HepG2 (cell line): ENCODE results near the gene AUH. TPM values are rescaled to one million over a fixed set of nuclear protein-coding genes. Genes with fewer than 3 reads are reported as not detected.
A peak's percentile ranks its signal among the peaks of the same experiment; 100 is the strongest.

ENCODE experiments used
- ATAD3A ChIP-seq: sonication (generic); formaldehyde crosslinking; IDR thresholded peaks from 2 replicates; pipeline ENCODE4 v1.4.0; 2020; ENCODE audit warnings: missing genetic modification reagents
- DNMT1 ChIP-seq: sonication (generic); formaldehyde crosslinking; IDR thresholded peaks from 2 replicates; pipeline ENCODE4 v1.5.1; 2020; ENCODE audit warnings: mild to moderate bottlenecking, missing genetic modification reagents
- FOSL1 ChIP-seq: sonication (generic); formaldehyde crosslinking; IDR thresholded peaks from 2 replicates; pipeline ENCODE4 v1.9.0; 2021; ENCODE audit warnings: missing genetic modification reagents, borderline replicate concordance
- HOXA9 ChIP-seq: sonication (generic); formaldehyde crosslinking; IDR thresholded peaks from 2 replicates; pipeline ENCODE4 v1.8.1; 2022; ENCODE audit warnings: missing genetic modification reagents, mild to moderate bottlenecking, moderate library complexity, borderline replicate concordance
- NCOR1 ChIP-seq: fragments of 200-600 bp; sonication (generic); IDR thresholded peaks from 2 replicates; pipeline ENCODE4 v1.7.0; 2017; ENCODE audit warnings: antibody characterized with exemption, low read length, borderline replicate concordance
- NFATC3 ChIP-seq: sonication (generic); formaldehyde crosslinking; IDR thresholded peaks from 2 replicates; pipeline ENCODE4 v1.5.1; 2020; ENCODE audit warnings: mild to moderate bottlenecking, missing genetic modification reagents
- SKI ChIP-seq: fragments of 450-650 bp; IDR thresholded peaks from one replicate; pipeline ENCODE4 v1.6.1; 2018; ENCODE audit warnings: mild to moderate bottlenecking; ENCODE audit not compliant: partially characterized antibody
- ZNF350 ChIP-seq: sonication (generic); formaldehyde crosslinking; IDR thresholded peaks from 2 replicates; pipeline ENCODE4 v1.4.0; 2020; ENCODE audit warnings: mild to moderate bottlenecking, low read depth, missing genetic modification reagents, borderline replicate concordance
- polyA plus RNA-seq, 8 experiments: library from polyadenylated mRNA; depleted of rRNA in 3 of 8; stranded (reverse) in 7 of 8; unstranded in 1 of 8; fragments of >200 nt; fragmentation: Illumina TruSeq in 4 of 8; extraction: Trizol in 4 of 8; gene quantifications; 2 replicates each; pipeline versions ENCODE4 v1.2.1 to v1.2.3, GENCODE V29; 2011 to 2016; ENCODE audit warnings: low read depth in 4 of 8, missing spikeins in 1 of 8, mixed read lengths in 1 of 8; ENCODE audit not compliant: insufficient read depth in 1 of 8
- total RNA-seq, 5 experiments: library from RNA; depleted of rRNA; stranded (reverse); fragments of >200 nt; fragmentation: Illumina TruSeq; extraction: Trizol; gene quantifications; 2 replicates each; pipeline ENCODE4 v1.2.3, GENCODE V29; 2016; ENCODE audit warnings: low read depth in 1 of 5
- TF ChIP-seq, protein P1 (sequence below): sonication (generic); formaldehyde crosslinking; IDR thresholded peaks from one replicate; pipeline ENCODE4 v1.5.1; 2020; ENCODE audit warnings: mild to moderate bottlenecking, missing genetic modification reagents; ENCODE audit errors: not compliant biosample characterization
- TF ChIP-seq, protein P2 (sequence below): sonication (generic); formaldehyde crosslinking; IDR thresholded peaks from 2 replicates; pipeline ENCODE4 v1.5.1; 2020; ENCODE audit warnings: missing genetic modification reagents, mild to moderate bottlenecking, borderline replicate concordance
- TF ChIP-seq, protein P3 (sequence below): sonication (generic); formaldehyde crosslinking; IDR thresholded peaks from 2 replicates; pipeline ENCODE4 v1.4.0; 2020; ENCODE audit warnings: mild to moderate bottlenecking, missing genetic modification reagents
- TF ChIP-seq, protein P4 (sequence below), 2 experiments: sonication (generic) in 1 of 2; formaldehyde crosslinking in 1 of 2; IDR thresholded peaks; 2 replicates each; pipeline versions ENCODE4 v1.4.0 to v1.6.1; 2018 to 2020; ENCODE audit warnings: missing genetic modification reagents in 2 of 2, borderline replicate concordance in 1 of 2, low read depth in 1 of 2, mild to moderate bottlenecking in 1 of 2, missing biosample characterization in 1 of 2

AUH gene
- total and polyA plus RNA-seq, 2 of the 13 experiments (the other 11 are each of a cell fraction or from before 2014, with no cell fraction given): 25.8 to 31.9 TPM

DNA sequence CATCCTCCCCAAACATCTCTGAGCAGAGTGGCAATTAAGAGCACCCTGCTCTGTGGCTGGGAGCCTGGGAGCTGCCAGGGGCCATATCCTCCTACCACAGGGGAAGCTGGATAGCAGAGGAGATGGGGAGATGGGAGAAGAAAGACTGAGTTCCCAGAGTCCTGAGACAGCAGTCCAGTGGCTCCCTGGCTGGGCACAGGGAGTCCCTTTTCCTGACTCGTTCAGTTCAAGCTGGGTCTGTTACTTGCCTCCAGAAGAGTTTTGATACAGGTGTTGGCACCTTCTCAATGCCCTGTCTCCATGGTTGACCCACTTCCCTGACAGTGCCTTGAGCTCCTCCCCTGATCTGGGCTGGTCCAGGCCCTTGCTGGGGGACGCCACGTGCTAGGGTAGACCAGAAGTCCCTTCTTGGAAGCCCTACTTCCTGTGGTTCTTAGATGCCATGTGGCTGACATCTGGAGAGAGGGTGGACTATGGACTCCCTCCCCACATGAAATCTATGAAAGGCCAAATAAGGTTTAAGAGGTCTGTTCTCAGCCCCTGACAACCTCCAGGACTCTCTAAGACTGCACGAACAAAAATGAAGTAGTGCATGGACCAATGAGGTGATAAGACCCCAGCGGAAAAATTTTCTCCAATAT lies 166.2 kb downstream of the AUH start (continued):
- TF ChIP-seq, protein P1, sequence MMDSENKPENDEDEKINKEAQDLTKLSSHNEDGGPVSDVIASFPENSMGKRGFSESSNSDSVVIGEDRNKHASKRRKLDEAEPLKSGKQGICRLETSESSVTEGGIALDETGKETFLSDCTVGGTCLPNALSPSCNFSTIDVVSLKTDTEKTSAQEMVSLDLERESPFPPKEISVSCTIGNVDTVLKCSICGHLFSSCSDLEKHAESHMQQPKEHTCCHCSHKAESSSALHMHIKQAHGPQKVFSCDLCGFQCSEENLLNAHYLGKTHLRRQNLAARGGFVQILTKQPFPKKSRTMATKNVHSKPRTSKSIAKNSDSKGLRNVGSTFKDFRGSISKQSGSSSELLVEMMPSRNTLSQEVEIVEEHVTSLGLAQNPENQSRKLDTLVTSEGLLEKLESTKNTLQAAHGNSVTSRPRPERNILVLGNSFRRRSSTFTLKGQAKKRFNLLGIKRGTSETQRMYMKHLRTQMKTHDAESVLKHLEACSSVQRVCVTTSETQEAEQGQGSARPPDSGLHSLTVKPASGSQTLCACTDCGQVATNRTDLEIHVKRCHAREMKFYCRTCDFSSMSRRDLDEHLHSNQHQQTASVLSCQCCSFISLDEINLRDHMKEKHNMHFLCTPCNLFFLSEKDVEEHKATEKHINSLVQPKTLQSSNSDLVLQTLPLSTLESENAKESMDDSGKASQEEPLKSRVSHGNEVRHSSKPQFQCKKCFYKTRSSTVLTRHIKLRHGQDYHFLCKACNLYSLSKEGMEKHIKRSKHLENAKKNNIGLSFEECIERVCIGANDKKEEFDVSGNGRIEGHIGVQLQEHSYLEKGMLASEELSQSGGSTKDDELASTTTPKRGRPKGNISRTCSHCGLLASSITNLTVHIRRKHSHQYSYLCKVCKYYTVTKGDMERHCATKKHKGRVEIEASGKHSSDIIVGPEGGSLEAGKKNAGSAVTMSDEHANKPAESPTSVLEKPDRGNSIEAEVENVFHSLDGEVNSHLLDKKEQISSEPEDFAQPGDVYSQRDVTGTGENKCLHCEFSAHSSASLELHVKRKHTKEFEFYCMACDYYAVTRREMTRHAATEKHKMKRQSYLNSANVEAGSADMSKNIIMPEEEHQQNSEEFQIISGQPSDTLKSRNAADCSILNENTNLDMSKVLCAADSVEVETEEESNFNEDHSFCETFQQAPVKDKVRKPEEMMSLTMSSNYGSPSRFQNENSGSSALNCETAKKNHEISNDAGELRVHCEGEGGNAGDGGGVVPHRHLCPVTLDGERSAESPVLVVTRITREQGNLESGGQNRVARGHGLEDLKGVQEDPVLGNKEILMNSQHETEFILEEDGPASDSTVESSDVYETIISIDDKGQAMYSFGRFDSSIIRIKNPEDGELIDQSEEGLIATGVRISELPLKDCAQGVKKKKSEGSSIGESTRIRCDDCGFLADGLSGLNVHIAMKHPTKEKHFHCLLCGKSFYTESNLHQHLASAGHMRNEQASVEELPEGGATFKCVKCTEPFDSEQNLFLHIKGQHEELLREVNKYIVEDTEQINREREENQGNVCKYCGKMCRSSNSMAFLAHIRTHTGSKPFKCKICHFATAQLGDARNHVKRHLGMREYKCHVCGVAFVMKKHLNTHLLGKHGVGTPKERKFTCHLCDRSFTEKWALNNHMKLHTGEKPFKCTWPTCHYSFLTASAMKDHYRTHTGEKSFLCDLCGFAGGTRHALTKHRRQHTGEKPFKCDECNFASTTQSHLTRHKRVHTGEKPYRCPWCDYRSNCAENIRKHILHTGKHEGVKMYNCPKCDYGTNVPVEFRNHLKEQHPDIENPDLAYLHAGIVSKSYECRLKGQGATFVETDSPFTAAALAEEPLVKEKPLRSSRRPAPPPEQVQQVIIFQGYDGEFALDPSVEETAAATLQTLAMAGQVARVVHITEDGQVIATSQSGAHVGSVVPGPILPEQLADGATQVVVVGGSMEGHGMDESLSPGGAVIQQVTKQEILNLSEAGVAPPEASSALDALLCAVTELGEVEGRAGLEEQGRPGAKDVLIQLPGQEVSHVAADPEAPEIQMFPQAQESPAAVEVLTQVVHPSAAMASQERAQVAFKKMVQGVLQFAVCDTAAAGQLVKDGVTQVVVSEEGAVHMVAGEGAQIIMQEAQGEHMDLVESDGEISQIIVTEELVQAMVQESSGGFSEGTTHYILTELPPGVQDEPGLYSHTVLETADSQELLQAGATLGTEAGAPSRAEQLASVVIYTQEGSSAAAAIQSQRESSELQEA: peak; percentile 25
- TF ChIP-seq ATAD3A (CRISPR knock-in tag) (no peak), NCOR1 (no peak), SKI (no peak), FOSL1 (no peak), DNMT1 (CRISPR knock-in tag) (peak; percentile 47; the same call in 1 of the 2 replicates), ZNF350 (CRISPR knock-in tag) (peak; percentile 62; the same call in 1 of the 2 replicates), NFATC3 (CRISPR knock-in tag) (0 out of 2 replicates have a peak, but pooled peaks have one; percentile 27), HOXA9 (no peak)
- TF ChIP-seq, protein P2, sequence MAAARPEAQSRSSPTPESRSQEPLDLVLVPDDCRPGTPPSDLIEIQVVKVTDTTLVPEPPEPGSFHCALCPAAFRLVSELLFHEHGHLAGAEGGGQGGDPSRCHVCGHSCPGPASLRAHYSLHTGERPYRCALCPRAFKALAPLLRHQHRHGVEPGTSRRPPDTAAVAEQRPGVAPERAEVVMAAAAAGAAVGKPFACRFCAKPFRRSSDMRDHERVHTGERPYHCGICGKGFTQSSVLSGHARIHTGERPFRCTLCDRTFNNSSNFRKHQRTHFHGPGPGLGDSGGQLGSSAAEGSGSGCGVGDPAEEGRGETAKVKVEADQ (CRISPR knock-in tag): no peak
- TF ChIP-seq, protein P3, sequence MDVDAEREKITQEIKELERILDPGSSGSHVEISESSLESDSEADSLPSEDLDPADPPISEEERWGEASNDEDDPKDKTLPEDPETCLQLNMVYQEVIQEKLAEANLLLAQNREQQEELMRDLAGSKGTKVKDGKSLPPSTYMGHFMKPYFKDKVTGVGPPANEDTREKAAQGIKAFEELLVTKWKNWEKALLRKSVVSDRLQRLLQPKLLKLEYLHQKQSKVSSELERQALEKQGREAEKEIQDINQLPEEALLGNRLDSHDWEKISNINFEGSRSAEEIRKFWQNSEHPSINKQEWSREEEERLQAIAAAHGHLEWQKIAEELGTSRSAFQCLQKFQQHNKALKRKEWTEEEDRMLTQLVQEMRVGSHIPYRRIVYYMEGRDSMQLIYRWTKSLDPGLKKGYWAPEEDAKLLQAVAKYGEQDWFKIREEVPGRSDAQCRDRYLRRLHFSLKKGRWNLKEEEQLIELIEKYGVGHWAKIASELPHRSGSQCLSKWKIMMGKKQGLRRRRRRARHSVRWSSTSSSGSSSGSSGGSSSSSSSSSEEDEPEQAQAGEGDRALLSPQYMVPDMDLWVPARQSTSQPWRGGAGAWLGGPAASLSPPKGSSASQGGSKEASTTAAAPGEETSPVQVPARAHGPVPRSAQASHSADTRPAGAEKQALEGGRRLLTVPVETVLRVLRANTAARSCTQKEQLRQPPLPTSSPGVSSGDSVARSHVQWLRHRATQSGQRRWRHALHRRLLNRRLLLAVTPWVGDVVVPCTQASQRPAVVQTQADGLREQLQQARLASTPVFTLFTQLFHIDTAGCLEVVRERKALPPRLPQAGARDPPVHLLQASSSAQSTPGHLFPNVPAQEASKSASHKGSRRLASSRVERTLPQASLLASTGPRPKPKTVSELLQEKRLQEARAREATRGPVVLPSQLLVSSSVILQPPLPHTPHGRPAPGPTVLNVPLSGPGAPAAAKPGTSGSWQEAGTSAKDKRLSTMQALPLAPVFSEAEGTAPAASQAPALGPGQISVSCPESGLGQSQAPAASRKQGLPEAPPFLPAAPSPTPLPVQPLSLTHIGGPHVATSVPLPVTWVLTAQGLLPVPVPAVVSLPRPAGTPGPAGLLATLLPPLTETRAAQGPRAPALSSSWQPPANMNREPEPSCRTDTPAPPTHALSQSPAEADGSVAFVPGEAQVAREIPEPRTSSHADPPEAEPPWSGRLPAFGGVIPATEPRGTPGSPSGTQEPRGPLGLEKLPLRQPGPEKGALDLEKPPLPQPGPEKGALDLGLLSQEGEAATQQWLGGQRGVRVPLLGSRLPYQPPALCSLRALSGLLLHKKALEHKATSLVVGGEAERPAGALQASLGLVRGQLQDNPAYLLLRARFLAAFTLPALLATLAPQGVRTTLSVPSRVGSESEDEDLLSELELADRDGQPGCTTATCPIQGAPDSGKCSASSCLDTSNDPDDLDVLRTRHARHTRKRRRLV (CRISPR knock-in tag): no peak
- TF ChIP-seq, protein P4, sequence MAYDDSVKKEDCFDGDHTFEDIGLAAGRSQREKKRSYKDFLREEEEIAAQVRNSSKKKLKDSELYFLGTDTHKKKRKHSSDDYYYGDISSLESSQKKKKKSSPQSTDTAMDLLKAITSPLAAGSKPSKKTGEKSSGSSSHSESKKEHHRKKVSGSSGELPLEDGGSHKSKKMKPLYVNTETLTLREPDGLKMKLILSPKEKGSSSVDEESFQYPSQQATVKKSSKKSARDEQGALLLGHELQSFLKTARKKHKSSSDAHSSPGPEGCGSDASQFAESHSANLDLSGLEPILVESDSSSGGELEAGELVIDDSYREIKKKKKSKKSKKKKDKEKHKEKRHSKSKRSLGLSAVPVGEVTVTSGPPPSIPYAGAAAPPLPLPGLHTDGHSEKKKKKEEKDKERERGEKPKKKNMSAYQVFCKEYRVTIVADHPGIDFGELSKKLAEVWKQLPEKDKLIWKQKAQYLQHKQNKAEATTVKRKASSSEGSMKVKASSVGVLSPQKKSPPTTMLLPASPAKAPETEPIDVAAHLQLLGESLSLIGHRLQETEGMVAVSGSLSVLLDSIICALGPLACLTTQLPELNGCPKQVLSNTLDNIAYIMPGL (CRISPR knock-in tag; IDR thresholded peaks at IDR 0.05; ENCODE audit: borderline replicate concordance in 1 of 2, low read depth in 1 of 2): no peak
